Activated CD8-positive, alpha-beta memory T cell treated with anti-CD3 and anti-CD28 coated beads, Interleukin-2, amount 10 ng/mL, durations not matched to agents 7 days and 5 days (primary cell): Measurements from ENCODE around the gene COX10. TPM values are rescaled to one million over a fixed set of nuclear protein-coding genes. Genes with fewer than 3 reads are reported as not detected.

ENCODE experiments used
- ATAC-seq: fragments of 150-1000 bp; cut with Tn5 transposase; one replicate; pipeline ENCODE4 v1.10.0; 2021; ENCODE audit warnings: moderate library complexity
- CTCF ChIA-PET: fragments of 350-600 bp; sonication (Branson Sonifier 250); formaldehyde crosslinking; loops from one replicate; lab custom pipeline; 2021; ENCODE audit warnings: antibody characterized with exemption; lab: Charles Lee
- DNase-seq: peaks from one replicate; pipeline ENCODE4 v3.0.0-alpha.2; 2020
- H3K27ac Mint-ChIP-seq: one replicate; pipeline ENCODE4 v1.8.0; 2021; ENCODE audit warnings: mild to moderate bottlenecking, mixed read lengths
- H3K27me3 Mint-ChIP-seq: one replicate; pipeline ENCODE4 v1.8.0; 2021; ENCODE audit warnings: mixed read lengths
- H3K36me3 Mint-ChIP-seq: one replicate; pipeline ENCODE4 v1.8.0; 2021; ENCODE audit warnings: mild to moderate bottlenecking, mixed read lengths
- H3K4me1 Mint-ChIP-seq: one replicate; pipeline ENCODE4 v1.8.0; 2021; ENCODE audit warnings: mixed read lengths
- H3K4me3 Mint-ChIP-seq: one replicate; pipeline ENCODE4 v1.8.0; 2021; ENCODE audit warnings: mild to moderate bottlenecking, moderate library complexity, mixed read lengths
- H3K9me3 Mint-ChIP-seq: one replicate; pipeline ENCODE4 v1.8.0; 2022; ENCODE audit warnings: low read depth, mixed read lengths
- total RNA-seq, 2 experiments: library from RNA; stranded (reverse); gene quantifications; one replicate each; pipeline ENCODE4 v1.2.3, GENCODE V29; 2021

COX10 gene
- total RNA-seq, 2 experiments from 2014 or later = 20.3 to 29.7 TPM

DNA sequence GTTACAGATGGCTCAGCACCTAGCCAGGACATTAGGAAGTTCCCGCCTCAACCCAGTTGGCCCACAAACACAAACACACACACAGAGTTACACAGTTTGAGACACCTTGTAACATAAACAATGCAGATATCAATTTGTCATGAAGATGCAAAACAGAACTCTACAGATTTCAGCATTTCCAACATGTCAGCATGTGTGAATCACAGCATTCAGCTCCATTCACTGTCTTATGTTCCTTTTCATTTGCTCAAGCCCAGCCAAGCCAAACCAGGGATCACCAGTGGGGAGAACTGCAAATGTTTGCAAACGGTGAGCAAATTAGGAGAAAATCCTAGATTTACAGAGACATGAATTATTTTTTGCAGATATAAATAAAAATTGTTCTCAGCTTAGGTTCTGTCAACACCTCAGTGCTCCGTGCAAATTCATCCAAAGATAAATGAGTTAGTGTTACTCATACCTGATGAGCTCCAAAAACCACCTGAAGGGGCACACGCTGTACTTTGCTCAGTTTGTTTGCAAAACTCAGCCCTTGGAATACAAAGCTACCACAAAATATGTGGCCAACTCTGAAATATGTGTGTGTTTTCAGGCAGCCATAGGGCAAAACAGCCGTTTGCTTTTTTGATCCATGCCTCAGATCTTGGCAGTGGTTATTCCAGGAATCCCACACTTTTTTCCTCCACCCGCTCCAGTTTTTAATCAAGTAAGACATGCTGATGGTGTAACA is 16.3 kb upstream of the COX10 start:
- Mint-ChIP-seq H3K4me3 (no peak overlapping the region), H3K27me3 (no peaks in the 10 kb centered on the region), H3K4me1 (no peaks in the 10 kb centered on the region), H3K9me3 (no peaks in the 10 kb centered on the region), H3K36me3 (peaks cover 41% of the 10 kb centered on the region), H3K27ac (no peak overlapping the region)
- DNase-seq (no peak), ATAC-seq (no peak)
- CTCF ChIA-PET = no interaction called here

- no peaks in the 10 kb centered on the region for H3K27me3 Mint-ChIP-seq
- H3K4me3 Mint-ChIP-seq = no peak overlapping the region
- peaks cover 7% of the 10 kb centered on the region for H3K4me1 Mint-ChIP-seq
- H3K27ac Mint-ChIP-seq = no peak overlapping the region
- H3K36me3 Mint-ChIP-seq = peaks cover 57% of the 10 kb centered on the region
- ATAC-seq (no peak), DNase-seq (no peak)
- CTCF ChIA-PET = no interaction called here
- no peaks in the 10 kb centered on the region for H3K9me3 Mint-ChIP-seq
Measured at GRCh38 chr17:14057591-14057990, 11.7 kb upstream of the COX10 start.

- ATAC-seq = no peak
- Mint-ChIP-seq H3K27me3 (no peaks in the 10 kb centered on the region), H3K27ac (no peak overlapping the region), H3K9me3 (no peaks in the 10 kb centered on the region), H3K36me3 (peaks cover 57% of the 10 kb centered on the region), H3K4me3 (no peak overlapping the region), H3K4me1 (peaks cover 8% of the 10 kb centered on the region)
- CTCF ChIA-PET = no interaction called here
- DNase-seq = no peak
Measured at GRCh38 chr17:14058051-14058450, 11.3 kb upstream of the COX10 start.

GRCh38 chr17:14060706-14061105 is 8.6 kb upstream of the COX10 start:
- H3K27ac Mint-ChIP-seq = no peak overlapping the region
- DNase-seq (no peak), ATAC-seq (no peak)
- H3K9me3 Mint-ChIP-seq = no peaks in the 10 kb centered on the region
- H3K36me3 Mint-ChIP-seq = peaks cover 62% of the 10 kb centered on the region
- CTCF ChIA-PET = no interaction called here
- no peaks in the 10 kb centered on the region for H3K27me3 Mint-ChIP-seq
- no peak overlapping the region for H3K4me3 Mint-ChIP-seq
- H3K4me1 Mint-ChIP-seq = peaks cover 8% of the 10 kb centered on the region

DNA sequence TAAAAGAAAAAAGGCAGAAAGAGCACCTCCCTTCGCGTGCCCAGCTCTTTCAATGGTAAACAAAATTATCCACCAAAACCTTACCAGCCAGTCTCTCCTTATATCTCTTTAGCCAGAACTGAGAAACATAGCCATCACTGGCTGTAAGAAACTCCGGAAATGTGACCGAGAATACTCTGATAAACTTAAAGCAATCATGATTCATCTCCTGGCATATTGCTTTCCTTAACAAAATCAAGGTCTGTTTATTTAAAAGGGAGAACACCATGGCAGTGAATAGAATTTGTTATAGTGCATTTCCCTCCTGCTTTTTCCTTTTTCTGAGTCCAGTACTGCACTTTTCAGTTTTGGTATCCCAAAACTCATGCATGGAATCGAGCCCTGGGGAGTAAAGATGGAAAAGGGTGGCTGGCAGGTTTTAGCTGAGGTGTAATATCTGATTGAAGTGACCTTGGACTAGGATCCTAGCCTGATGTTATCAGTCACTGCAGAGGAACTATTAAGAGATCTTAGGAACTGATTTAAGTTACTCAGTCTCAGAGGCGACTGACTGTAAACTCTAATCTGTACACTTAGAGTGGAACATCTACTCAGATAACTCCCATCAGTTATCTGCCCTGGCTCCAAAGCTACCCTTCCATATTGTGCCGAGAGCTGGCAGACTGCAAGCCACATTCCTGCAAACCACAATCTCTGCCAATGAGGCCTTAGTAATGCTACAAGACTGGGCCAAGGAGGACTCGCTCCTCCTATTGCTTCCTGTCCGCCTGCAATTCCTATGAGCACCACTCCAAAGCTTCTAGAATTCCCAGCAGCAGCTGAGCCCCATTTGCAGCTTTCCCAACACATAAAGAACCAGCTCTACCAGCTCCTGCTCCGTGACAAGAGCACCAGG is 7.4 kb upstream of the COX10 start:
- Mint-ChIP-seq H3K9me3 (no peaks in the 10 kb centered on the region), H3K27me3 (no peaks in the 10 kb centered on the region), H3K4me1 (peaks cover 12% of the 10 kb centered on the region), H3K27ac (no peak overlapping the region), H3K4me3 (no peak overlapping the region), H3K36me3 (peaks cover 63% of the 10 kb centered on the region)
- ATAC-seq (no peak), DNase-seq (no peak)
- CTCF ChIA-PET = no interaction called here

DNA sequence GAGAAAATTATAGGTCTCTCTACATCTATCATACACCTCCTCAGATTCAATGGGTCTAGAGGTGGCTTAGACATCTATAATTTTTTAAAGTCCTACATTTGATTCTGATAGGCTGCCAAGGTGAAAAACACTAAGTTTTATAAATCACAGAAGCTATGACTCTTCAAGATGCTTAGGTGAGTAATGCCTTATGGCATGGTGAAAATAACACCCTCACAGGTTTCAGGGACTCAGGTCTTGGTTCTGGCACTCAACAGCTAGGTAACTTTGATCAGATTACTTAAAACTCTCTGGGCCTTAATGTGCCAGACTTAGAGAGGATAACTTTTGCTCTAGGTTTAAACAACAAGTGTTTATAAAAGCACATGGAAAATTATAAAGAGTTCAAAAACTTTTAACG is 2.0 kb upstream of the COX10 start:
- no peaks in the 10 kb centered on the region for H3K9me3 Mint-ChIP-seq
- no peak overlapping the region for H3K27ac Mint-ChIP-seq
- DNase-seq (no peak), ATAC-seq (no peak)
- H3K4me3 Mint-ChIP-seq = no peak overlapping the region
- peaks cover 34% of the 10 kb centered on the region for H3K36me3 Mint-ChIP-seq
- peaks cover 37% of the 10 kb centered on the region for H3K4me1 Mint-ChIP-seq
- no peaks in the 10 kb centered on the region for H3K27me3 Mint-ChIP-seq
- CTCF ChIA-PET = no interaction called here

GRCh38 chr17:14068542-14069250 is 608 bp upstream of the COX10 start:
- H3K9me3 Mint-ChIP-seq = no peaks in the 10 kb centered on the region
- DNase-seq = no peak
- H3K27ac Mint-ChIP-seq = peak overlapping the region; percentile 90
- CTCF ChIA-PET = interaction anchor here (1.4 kb wide), 1 partner anchor 129 kb away, joined by 3 read pairs; no protein-coding TSS in a partner anchor
- ATAC-seq = peak; percentile 16
- H3K4me1 Mint-ChIP-seq = peaks cover 43% of the 10 kb centered on the region
- no peaks in the 10 kb centered on the region for H3K27me3 Mint-ChIP-seq
- peak overlapping the region; percentile 98 for H3K4me3 Mint-ChIP-seq
- peaks cover 38% of the 10 kb centered on the region for H3K36me3 Mint-ChIP-seq

GRCh38 chr17:14070344-14070984 is 1.2 kb downstream of the COX10 start:
- no peaks in the 10 kb centered on the region for H3K9me3 Mint-ChIP-seq
- no peaks in the 10 kb centered on the region for H3K27me3 Mint-ChIP-seq
- H3K4me1 Mint-ChIP-seq = peaks cover 43% of the 10 kb centered on the region
- H3K36me3 Mint-ChIP-seq = peaks cover 32% of the 10 kb centered on the region
- peak overlapping the region; percentile 98 for H3K4me3 Mint-ChIP-seq
- no peak for DNase-seq
- CTCF ChIA-PET = interaction anchor here (0.8 to 1.9 kb wide), 3 partner anchors 127 to 230 kb away, joined by 3 to 5 read pairs (median 3); partner anchors contain the start of gene HS3ST3B1
- ATAC-seq = no peak
- peak overlapping the region; percentile 45 for H3K27ac Mint-ChIP-seq

DNA sequence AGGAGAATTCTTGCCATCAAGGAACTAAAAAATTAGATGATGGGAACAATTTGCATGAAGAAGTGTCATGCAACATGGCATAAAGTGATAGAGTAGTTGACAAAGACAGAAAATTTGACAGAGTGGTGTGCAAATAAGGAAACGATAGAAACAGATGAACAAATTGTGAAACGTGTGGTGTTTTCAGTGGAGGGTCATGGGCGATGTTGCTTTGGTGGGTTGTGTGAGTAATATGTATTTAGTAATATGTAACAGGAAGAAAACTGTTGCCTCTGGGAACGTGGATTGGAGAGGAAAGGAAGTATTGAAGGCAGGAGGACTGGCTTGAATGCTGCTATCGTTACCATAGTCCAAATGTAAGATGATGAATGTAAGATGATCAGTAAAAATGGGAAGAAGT is 3.6 kb downstream of the COX10 start:
- H3K27ac Mint-ChIP-seq = no peak overlapping the region
- CTCF ChIA-PET = interaction anchor here (1.5 kb wide), 1 partner anchor 8 kb away, joined by 3 read pairs; no protein-coding TSS in a partner anchor
- DNase-seq (no peak), ATAC-seq (no peak)
- H3K36me3 Mint-ChIP-seq = peaks cover 26% of the 10 kb centered on the region
- H3K27me3 Mint-ChIP-seq = no peaks in the 10 kb centered on the region
- peaks cover 43% of the 10 kb centered on the region for H3K4me1 Mint-ChIP-seq
- H3K9me3 Mint-ChIP-seq = no peaks in the 10 kb centered on the region
- no peak overlapping the region for H3K4me3 Mint-ChIP-seq

DNA sequence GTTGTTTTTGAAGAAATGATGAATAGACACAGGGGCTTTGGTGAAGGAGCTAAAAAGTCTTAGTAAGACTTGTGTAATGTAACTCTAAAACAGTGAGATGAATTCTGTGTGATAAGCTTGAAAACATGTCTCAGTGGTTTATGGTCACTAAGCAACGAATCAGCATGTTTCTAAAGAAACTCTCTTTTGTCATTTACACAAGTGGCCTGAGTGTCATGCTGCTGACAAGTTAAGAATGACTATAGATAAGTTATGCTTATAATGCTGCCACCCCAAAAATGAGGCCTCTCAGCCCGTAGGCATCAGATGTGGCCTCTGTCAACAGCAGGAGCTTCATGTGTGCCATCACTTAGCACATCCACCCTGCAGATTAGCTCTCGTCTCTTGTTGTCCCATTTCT is 8.7 kb downstream of the COX10 start:
- no peak overlapping the region for H3K4me3 Mint-ChIP-seq
- CTCF ChIA-PET = interaction anchor here (0.8 kb wide), 1 partner anchor 219 kb away, joined by 4 read pairs; no protein-coding TSS in a partner anchor
- H3K36me3 Mint-ChIP-seq = peaks cover 40% of the 10 kb centered on the region
- DNase-seq (no peak), ATAC-seq (no peak)
- H3K27me3 Mint-ChIP-seq = no peaks in the 10 kb centered on the region
- H3K27ac Mint-ChIP-seq = peak overlapping the region; percentile 38
- H3K9me3 Mint-ChIP-seq = no peaks in the 10 kb centered on the region
- H3K4me1 Mint-ChIP-seq = peaks cover 25% of the 10 kb centered on the region

GRCh38 chr17:14080847-14081251 is 11.5 kb downstream of the COX10 start:
- Mint-ChIP-seq H3K4me3 (no peak overlapping the region), H3K9me3 (no peaks in the 10 kb centered on the region), H3K4me1 (peaks cover 21% of the 10 kb centered on the region), H3K27ac (no peak overlapping the region), H3K36me3 (peaks cover 32% of the 10 kb centered on the region), H3K27me3 (no peaks in the 10 kb centered on the region)
- no peak for ATAC-seq
- CTCF ChIA-PET = interaction anchor here (0.9 to 1.1 kb wide), 2 partner anchors 9 to 16 kb away, joined by 3 to 4 read pairs; no protein-coding TSS in a partner anchor
- no peak for DNase-seq

DNA sequence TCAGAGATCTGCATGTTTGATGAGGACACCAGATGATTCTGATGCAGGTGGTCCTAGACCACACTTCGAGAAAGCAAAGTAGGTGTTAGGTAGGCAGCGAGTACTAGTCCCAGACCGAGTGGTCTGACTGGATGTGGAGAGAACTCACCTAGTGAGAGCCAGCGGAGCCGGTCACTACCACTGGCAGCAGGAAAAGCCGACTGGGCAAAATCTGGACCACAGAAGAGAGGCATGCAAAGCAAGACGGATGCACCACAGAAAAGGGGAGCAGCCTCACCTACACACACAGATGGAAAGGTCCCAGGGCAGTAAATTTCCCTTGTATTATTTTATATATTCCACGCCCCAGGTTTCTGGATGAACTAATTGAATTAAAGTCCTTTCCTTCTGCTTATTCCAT is 13.5 kb downstream of the COX10 start:
- ATAC-seq (no peak), DNase-seq (no peak)
- Mint-ChIP-seq H3K27me3 (no peaks in the 10 kb centered on the region), H3K4me1 (peaks cover 14% of the 10 kb centered on the region), H3K4me3 (no peak overlapping the region), H3K27ac (no peak overlapping the region), H3K36me3 (peaks cover 29% of the 10 kb centered on the region), H3K9me3 (no peaks in the 10 kb centered on the region)
- CTCF ChIA-PET = no interaction called here

GRCh38 chr17:14084955-14085354 is 15.7 kb downstream of the COX10 start:
- DNase-seq (no peak), ATAC-seq (no peak)
- no peak overlapping the region for H3K27ac Mint-ChIP-seq
- H3K27me3 Mint-ChIP-seq = no peaks in the 10 kb centered on the region
- peaks cover 24% of the 10 kb centered on the region for H3K36me3 Mint-ChIP-seq
- H3K4me3 Mint-ChIP-seq = no peak overlapping the region
- peaks cover 6% of the 10 kb centered on the region for H3K4me1 Mint-ChIP-seq
- CTCF ChIA-PET = no interaction called here
- H3K9me3 Mint-ChIP-seq = no peaks in the 10 kb centered on the region
